Muscle of back (tissue), 13 donors: Measurements from ENCODE around the gene MDM4. TPM values are rescaled to one million over a fixed set of nuclear protein-coding genes. Genes with fewer than 3 reads are reported as not detected.

Source experiments
- DNase-seq, 3 donors: peaks; one replicate each; pipeline versions ENCODE4 v3.0.0 to v3.0.0-alpha.2; 2013
- long read RNA-seq, 9 donors: transcript quantifications; one replicate each; lab custom pipeline, GENCODE V29; 2026
- polyA plus RNA-seq, 10 donors: library from polyadenylated mRNA; unstranded; fragments of 120-200 nt; gene quantifications; one replicate each; pipeline ENCODE4 v1.2.1, GENCODE V29; 2013; ENCODE audit not compliant: insufficient read length in 10 of 10

Gene MDM4, protein sequence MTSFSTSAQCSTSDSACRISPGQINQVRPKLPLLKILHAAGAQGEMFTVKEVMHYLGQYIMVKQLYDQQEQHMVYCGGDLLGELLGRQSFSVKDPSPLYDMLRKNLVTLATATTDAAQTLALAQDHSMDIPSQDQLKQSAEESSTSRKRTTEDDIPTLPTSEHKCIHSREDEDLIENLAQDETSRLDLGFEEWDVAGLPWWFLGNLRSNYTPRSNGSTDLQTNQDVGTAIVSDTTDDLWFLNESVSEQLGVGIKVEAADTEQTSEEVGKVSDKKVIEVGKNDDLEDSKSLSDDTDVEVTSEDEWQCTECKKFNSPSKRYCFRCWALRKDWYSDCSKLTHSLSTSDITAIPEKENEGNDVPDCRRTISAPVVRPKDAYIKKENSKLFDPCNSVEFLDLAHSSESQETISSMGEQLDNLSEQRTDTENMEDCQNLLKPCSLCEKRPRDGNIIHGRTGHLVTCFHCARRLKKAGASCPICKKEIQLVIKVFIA
- polyA plus RNA-seq: 10 to 100 TPM; 11.2 to 55.5 (median 22.1) TPM
- long read RNA-seq, donor 1, full-length matches to known transcripts: 3 of 3 reads
- long read RNA-seq, donor 1, partial matches to known transcripts: 0 of 3 reads
- long read RNA-seq, donor 1, other reads (novel, unspliced or antisense): 0 of 3 reads
- long read RNA-seq, donor 2, full-length matches to known transcripts: 1 of 1 reads
- long read RNA-seq, donor 2, partial matches to known transcripts: 0 of 1 reads
- long read RNA-seq, donor 2, other reads (novel, unspliced or antisense): 0 of 1 reads
- long read RNA-seq, donor 3: 0 reads
- long read RNA-seq, donor 4, full-length matches to known transcripts: 1 of 1 reads
- long read RNA-seq, donor 4, partial matches to known transcripts: 0 of 1 reads
- long read RNA-seq, donor 4, other reads (novel, unspliced or antisense): 0 of 1 reads
- long read RNA-seq, donor 5, partial matches to known transcripts: 0 of 2 reads
- long read RNA-seq, donor 5, other reads (novel, unspliced or antisense): 0 of 2 reads
- long read RNA-seq, donor 6: 0 reads
- long read RNA-seq, donor 7, full-length matches to known transcripts: 3 of 24 reads
- long read RNA-seq, donor 7, partial matches to known transcripts: 21 of 24 reads
- long read RNA-seq, donor 7, other reads (novel, unspliced or antisense): 0 of 24 reads
- long read RNA-seq, donor 8, full-length matches to known transcripts: 1 of 1 reads
- long read RNA-seq, donor 8, partial matches to known transcripts: 0 of 1 reads
- long read RNA-seq, donor 8, other reads (novel, unspliced or antisense): 0 of 1 reads
- long read RNA-seq, donor 9: 0 reads

DNA sequence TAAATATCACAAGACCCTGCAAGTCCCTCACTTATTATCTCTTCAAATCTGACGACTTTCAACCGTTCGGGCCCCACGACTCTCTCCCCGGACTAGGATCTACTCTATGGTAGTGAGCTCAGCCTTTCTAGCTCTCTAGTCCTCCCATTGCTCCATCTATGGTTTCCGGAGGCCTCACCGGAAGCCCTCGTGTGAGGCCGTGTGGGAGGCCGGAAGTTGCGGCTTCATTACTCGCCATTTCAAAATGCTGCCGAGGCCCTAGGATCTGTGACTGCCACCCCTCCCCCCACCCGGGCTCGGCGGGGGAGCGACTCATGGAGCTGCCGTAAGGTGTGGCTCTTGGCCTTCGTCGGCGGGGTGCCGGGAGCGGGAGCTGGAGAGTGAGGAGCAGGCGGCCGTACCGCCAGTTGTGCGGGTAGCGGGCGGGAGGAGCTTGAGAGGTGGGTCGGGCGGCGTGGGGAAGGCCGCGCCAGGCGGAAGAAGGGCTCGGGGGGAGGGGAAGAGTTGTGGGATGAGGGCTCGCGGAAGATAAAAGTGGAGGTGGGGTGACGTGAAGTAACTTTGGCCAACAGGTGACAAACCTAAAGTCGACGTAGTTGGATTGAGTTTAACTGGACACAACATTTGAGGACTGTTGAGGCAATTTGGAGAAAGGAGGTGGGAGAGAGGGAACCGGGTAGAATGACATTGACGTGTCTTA, at the start of gene MDM4:
Gene MDM4, plus strand, starts transcription at position 227 of the 700 bp plus-strand sequence. CDS start 9,113 bp downstream, outside the sequence.
- DNase-seq: peak; percentile 95 to 99 (median 98)

DNA sequence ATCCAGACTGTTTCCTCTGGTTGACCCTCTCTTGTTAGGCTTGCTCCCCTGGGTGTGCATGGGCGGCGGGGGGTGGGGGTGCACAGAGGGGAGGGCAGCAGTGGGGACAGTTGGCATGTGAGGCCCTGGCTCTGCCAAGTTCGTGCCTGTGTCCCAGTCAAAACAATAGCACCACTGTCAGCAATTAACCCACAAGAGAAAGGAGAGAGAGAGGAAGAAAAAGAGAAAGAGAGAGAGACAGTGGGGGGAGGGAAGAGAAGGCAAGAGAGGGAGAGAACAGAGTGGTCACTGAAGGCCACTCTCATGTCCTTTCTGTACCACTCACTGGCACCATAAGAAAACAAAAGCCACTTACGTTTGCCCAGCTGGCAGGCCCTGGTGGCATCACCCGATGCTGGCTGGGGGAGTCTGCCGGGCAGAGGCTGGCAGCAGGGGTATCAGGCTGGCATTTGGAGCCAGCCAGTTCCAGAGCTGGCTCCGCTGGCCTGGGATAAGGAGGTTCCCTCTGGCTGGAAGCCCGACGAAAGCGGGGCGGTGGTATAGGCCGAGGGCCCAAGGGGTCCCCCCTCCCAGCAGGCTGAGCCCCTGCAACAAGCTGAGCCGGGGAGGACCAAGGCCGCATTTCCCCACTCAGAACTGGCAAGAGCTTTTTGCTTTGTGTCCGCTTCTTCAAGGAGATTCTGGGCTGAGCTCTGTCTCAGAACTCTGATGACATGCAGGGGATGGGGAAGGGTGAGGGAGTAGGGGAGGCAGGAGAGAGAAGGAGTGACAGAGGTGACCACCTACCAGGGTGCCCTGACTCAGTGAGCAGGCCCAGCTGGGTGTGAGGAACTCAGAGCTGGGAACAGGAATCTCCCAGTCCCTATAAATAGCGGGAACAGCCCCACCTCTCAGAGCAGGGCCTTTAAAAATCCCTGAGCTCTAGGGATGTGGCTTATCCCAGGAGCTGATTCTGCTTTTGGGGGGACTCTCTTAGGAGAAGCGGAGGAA, 49.5 kb upstream of the MDM4 start:
- DNase-seq: no peak

DNA sequence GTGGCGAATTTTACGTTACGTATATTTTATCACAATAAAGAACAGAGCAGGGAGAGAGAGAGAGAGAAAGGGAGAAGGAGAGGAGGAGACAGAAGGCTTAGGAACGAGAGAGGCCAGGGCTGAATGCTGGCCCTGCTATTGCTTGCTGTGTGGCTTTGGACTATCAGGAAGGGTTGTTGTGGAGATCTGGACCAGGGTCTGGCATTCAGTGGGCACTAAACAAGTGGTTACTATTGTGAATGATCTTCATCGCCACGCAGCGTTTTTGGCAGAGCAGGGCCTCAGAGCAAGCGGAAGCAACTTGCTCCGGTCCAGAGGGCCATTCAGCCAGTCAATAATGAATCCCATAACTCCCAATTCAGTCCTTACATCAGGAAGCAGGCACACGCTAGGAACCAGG, 48.0 kb upstream of the MDM4 start:
- DNase-seq: no peak

DNA sequence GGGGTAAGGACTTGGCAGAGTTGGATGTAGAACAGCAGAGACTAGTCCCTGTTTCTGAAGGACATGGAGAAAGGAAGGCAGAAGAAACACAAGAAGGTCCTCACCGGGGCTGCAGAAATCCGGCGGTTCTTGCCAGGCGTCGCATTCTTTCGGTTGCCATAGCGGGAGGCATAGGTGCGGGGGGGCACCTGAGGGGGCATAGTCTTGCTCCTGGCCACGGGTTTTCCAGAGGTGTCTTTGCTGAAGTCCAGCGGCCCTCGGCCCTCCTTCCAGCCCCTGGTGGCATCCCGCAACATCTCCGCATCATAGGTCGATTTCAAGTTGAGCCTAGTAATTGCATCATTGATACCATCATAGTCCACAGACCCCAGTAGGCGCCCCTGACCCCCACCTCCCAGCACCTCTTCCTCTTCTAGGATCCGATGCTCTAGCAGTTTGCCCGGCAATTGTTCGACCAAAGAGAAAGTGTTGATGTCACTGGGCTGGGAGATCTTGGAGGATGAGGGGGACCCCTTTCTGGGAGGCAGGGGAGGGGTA, 47.4 kb upstream of the MDM4 start:
- DNase-seq: no peak

DNA sequence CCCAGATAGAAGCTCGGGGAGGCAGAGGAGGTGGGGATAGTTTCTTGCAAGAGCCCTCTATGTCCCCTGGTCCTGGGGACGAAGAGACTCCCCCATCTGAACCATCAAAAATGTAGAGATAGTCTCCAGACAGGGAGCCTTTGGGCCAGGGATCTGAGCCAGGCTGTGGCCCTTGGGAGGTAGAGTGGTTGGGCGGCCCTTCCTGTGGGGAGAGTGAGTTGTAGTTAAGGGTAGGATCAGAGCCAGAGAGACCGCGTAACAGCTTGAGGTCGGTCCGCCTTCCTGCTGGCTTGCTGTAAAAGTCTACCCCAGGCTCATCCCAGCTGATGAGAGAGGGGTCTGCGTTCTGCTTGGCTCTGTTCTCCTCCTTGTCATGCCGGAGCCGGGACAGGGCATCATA, 46.9 kb upstream of the MDM4 start:
- no peak for DNase-seq

DNA sequence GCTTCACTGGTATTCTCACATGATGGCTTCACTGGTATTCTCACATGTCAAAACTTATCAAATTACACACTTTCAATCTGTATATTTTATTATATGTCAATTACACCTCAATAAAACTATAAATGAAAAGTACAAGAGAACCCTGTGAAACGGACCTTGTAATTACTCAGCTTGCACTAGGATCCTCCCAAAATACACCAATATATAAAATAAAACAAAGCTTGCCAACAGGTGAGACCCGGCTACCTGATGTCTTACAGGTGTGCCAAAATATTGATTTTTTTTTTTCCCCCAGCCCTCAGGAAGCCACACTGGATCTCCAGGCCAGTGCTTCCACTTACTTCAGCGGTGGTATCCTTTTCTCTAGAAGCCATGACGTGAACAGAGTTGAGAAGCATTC, 44.5 kb upstream of the MDM4 start:
- no peak for DNase-seq

DNA sequence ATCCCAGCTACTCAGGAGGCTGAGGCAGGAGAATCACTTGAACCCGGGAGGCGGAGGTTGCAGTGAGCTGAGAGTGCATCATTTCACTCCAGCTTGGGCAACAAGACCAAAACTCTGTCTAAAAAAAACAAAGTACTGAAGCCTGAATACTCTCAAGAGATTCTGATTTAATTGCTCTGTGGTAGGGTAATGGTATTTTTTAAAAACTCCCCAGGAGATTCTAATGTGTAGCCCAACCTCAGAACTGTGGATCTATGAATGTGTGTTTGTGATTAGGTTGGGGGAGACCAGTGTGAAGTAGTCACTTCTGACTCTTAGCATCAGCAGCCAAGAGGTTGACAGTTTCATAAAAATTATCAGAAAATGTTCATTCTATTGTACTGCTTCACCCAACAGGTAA, 43.5 kb upstream of the MDM4 start:
- no peak for DNase-seq

DNA sequence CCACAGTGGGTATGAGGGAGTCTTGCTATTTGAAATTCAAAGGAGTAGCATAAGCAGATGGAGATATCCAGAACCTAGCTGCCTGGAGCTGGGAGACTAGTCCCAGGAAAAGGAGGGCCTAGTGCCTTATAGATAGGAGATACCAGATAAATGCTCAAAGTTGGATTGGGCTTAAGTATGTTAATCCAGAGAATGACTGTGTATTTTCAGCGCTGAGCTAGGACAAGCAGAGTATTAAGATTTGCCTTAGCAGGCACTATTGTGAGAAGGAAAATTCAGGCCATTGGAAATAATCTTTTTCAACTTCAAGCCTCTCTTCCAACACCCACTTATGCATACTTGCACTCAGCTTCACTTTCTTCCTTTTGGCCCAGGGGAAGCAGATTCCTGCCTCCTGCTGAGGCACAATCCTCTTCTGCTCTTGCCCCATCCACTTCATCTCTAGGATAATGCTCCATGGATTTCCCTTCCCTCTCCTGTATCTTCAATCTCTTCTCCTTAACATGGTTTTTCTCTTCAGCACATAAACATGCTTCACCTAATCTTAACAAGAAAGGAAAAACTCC, 42.7 kb upstream of the MDM4 start:
- no peak for DNase-seq

DNA sequence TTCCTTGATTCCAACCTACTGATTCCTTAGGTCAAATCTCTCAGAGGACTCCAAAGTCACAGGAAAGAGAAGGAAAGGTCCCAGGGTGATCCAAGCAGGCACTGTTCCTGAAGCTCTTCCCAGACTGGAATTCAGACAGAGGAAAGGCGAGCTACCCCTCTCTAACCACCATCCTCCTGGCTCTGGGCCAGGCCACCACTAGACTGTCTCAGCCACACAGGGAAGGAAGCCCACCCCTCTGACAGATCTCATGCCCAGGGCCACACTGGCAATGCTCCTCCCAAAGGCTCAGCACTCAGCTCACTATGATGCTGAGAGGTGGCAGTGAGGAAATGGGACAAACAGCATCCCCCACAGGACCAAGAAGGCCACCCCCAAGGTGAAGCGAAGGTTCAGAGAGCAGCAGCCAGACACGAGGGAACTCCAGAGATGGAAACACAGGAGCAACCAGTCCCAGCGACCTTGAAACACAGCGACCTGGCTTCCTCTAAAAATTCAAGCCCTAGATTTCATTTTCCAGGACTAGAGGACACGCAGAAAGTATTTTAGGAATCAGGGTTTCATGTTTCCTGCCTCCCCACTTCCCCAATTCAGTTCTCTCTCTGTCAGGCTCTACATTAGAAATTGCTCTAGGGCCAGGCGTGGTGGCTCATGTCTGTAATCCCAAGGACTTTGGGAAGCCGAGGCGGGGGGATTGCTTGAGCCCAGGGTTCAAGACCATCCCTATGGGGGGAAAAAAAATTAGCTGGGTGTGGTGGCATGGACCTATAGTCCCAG, 40.4 kb upstream of the MDM4 start:
- no peak for DNase-seq

DNA sequence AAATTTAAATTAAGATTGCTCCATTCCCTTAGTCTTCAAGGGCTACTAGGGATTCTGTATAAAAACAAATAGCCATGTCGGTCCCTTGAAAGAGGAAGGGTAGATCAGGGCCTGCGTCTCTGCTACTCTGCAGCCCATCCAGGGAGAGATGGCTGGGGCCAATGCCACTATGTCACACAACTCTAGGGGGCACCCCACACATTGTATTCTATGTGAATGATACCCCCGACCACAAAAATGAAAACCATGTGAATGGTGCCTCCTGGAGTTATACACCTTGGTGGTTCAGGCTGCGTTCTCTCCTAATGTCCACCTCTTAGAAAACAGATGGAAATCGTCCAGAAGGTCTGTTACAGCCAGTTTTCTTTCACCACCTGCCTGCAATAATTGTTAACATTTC, 39.6 kb upstream of the MDM4 start:
- DNase-seq: no peak

DNA sequence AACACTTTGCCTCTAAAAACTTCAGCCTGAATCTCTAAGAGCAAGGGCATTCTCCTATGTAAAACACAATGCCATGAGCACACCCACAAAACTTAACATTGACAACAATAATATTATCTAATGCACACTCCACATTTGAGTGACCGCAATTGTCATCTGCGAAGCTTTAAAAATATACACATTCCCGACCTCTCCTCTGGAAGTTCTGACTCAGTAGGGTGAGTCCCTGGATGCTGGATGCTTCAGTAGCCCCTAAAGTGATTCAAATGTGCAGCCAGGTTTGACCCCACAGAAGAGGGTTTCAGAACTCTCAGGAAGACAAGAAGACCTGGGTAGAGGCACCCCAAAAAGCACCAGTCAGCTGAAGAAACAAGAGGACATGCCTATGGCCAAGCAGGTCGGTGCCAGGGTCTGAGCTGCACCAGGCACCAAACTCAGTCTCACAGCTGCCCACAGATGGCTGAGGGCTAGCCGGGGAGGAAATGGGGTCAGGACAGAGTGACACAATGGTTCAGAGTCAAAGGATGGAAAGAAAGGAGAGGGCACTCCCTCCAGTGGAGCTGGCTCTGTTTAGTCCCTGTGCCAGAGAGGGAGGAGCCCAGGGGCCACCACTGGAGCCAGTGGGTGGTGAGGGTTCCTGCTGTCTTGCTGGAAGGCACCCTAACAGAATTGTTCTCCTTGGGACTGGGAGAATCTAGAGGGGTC, 39.0 kb upstream of the MDM4 start:
- DNase-seq: no peak

DNA sequence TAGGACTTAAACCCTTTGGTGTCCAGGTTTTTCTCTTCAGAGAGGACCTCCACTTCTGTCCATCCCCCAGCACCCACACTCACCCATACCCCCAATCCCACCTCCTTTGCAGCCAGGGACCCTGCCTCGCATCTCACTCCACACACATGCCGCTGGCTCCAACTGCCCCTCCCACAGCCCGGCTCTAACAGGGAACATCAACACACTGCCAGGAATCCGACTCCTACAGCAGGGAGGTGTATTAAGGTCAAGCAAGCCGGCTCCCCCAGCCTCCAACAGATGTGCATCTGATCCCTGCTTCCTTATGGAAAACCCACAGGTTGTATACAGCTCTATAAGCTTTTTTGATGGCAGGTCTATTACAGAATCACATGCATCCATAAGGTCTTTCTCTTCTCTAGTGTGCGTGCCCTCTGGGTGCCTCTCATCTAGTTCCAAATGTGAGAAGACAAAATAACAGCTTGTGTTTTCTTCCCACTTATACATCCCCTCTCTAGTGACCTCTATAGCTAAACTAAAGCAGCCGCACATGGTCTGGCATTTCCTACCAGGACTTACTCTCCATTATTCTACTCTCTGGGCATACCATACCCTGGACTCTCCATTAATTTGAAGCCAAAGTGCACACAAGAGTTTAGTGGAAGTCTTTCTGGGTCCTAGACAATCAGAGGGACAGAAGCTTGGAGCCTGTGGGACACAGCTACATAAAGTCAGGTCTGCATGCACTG, 37.9 kb upstream of the MDM4 start:
- no peak for DNase-seq

DNA sequence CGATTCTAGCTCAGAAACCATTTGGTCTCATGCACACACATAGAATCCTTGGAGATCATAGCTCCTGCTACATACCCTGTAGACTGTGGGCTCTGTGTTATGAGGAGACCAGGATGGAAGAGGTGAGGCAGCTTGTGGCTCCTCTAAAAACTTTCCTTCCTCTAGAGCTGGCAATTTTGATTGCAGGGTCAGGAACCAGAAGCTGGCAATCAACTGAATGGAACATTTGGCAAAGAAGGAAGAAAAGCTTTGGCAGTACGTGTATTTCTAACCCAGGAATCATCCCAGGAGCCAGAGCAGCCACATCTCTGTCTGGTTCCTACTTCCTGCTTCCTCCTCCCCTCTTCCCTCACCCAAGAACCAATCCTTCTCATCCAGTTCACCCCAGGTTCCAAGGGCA, 37.3 kb upstream of the MDM4 start:
- no peak for DNase-seq

DNA sequence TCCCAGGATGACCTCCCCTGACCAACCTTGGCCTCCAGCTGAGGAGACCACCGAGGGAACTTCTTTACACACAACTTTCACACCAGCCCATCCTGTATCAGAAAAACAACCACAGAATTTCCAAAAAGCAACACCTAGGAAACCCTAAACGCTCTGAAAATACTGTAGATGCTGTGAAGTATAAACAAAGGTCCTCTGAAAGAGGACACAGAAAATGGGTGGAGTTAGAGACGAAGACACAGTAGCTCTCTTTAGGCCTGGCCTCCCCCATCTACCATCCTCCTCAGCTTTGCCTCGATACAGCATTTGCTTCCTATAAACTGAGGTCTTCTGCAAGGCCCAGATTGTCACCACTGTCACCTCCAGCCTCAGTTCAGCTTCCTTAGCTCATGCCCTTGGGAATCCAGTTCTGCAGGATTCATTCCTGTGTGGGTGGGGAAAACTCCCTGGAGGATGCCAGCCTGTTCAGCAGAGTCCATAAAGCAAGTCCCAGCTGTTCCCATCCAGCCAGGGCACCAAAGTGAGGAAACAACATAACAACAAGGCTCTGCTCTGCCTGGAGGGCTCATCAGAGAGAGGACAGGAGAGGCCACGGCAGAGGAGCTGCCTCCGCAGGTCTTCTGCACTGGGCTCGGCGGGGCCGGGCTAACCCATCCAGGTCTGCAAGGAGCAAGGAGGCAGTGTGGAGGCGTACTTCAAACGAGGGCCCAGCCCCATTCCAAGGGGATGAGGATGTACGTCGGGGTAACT, 36.6 kb upstream of the MDM4 start:
- DNase-seq: no peak

DNA sequence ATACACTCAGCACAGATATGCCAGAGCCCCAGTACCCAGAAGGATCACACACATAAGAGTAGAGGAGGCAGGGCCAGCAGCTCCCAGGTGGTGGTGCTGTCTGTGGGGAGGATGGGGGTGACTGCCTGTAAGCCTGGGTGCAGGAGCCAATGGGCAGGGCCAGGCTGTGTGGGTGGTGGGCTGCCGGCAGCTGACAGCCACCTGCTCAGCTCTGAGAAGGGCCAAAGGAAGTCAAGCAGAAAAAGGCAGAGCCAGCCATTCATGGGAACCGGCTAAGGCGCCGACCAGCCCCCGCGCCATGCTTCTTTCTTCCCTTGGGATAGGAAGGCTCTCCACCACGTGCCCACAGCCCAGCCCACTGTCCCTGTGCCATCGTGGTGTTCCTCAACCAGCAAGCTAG, 35.7 kb upstream of the MDM4 start:
- DNase-seq: no peak

DNA sequence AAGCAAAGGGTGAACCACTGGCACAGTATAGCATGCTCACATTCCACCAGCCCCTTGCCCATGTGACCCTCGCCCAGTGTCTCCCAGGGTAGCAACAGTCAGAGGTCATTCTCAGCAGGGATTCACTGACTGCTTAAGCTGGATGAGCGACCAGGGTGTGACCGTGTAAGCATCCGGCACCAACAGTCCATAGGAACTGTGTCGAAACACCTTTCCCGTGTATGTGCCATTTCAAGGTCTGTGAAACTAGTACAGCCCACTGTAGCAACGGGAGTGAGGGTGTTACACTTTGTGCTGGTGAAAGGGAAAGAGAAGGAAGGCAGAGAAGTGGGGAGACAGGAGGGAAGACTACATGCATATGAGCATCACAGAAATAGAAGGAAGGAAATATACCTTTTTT, 32.4 kb upstream of the MDM4 start:
- DNase-seq: no peak
